DND-41 (cell line): ENCODE results near the gene EPC2.

Experiments used
- ATAC-seq: fragments of 200-7000 bp; cut with Tn5 transposase; 3 replicates; pipeline ENCODE4 v1.9.1; 2021; ENCODE audit warnings: low read depth; ENCODE audit not compliant: insufficient read depth
- DNase-seq: peaks from one replicate; pipeline ENCODE4 v3.0.0-alpha.2; 2020
- H2AFZ ChIP-seq: 2 replicates; pipeline ENCODE4 v1.6.0; 2012; ENCODE audit warnings: low read depth, low read length
- H3K27ac ChIP-seq: 2 replicates; pipeline ENCODE4 v1.5.1; 2012; ENCODE audit warnings: low read length, inconsistent platforms
- H3K27me3 ChIP-seq: fragments of 200-600 bp; sonication (generic); 2 replicates; pipeline ENCODE4 v1.6.0; 2012; ENCODE audit warnings: low read length, mild to moderate bottlenecking, inconsistent platforms; ENCODE audit not compliant: insufficient read depth, poor library complexity
- H3K36me3 ChIP-seq: 2 replicates; pipeline ENCODE4 v1.5.1; 2012; ENCODE audit warnings: low read length, inconsistent platforms; ENCODE audit not compliant: insufficient read depth
- H3K4me1 ChIP-seq: 2 replicates; pipeline ENCODE4 v1.5.1; 2012; ENCODE audit warnings: mild to moderate bottlenecking, low read length; ENCODE audit not compliant: insufficient read depth
- H3K4me2 ChIP-seq: 2 replicates; pipeline ENCODE4 v1.6.0; 2012; ENCODE audit warnings: mild to moderate bottlenecking, moderate library complexity, low read length, inconsistent platforms; ENCODE audit not compliant: insufficient read depth
- H3K4me3 ChIP-seq, 2 experiments: fragments of 200-600 bp in 1 of 2; shearing (Covaris generic) in 1 of 2; 2 replicates each; pipeline ENCODE4 v1.5.1; 2012 to 2016; ENCODE audit warnings: inconsistent platforms in 2 of 2, low read length in 2 of 2, mild to moderate bottlenecking in 2 of 2, low read depth in 1 of 2, moderate library complexity in 1 of 2
- H3K79me2 ChIP-seq: 2 replicates; pipeline ENCODE4 v1.6.0; 2012; ENCODE audit warnings: low read length, inconsistent platforms; ENCODE audit not compliant: insufficient read depth
- H3K9ac ChIP-seq: 2 replicates; pipeline ENCODE4 v1.6.0; 2012; ENCODE audit warnings: low read depth, mild to moderate bottlenecking, inconsistent platforms, low read length, moderate library complexity
- H3K9me3 ChIP-seq: 2 replicates; pipeline ENCODE4 v1.5.1; 2012; ENCODE audit warnings: low read length, moderate library complexity, mild to moderate bottlenecking, inconsistent platforms; ENCODE audit not compliant: insufficient read depth, severe bottlenecking
- H4K20me1 ChIP-seq: 2 replicates; pipeline ENCODE4 v1.6.0; 2012; ENCODE audit warnings: low read length; ENCODE audit not compliant: insufficient read depth
- EZH2 ChIP-seq: IDR thresholded peaks from 3 replicates; pipeline ENCODE4 v1.6.1; 2012; ENCODE audit warnings: borderline replicate concordance, low read depth, mild to moderate bottlenecking, moderate library complexity, low read length, inconsistent platforms; ENCODE audit not compliant: severe bottlenecking
- TF ChIP-seq, protein P1 (sequence below): IDR thresholded peaks from 2 replicates; pipeline ENCODE4 v1.5.1; 2012; ENCODE audit warnings: borderline replicate concordance, low read length, moderate library complexity, mild to moderate bottlenecking; ENCODE audit not compliant: poor library complexity, severe bottlenecking; ENCODE audit errors: extremely low read depth

Gene EPC2

DNA sequence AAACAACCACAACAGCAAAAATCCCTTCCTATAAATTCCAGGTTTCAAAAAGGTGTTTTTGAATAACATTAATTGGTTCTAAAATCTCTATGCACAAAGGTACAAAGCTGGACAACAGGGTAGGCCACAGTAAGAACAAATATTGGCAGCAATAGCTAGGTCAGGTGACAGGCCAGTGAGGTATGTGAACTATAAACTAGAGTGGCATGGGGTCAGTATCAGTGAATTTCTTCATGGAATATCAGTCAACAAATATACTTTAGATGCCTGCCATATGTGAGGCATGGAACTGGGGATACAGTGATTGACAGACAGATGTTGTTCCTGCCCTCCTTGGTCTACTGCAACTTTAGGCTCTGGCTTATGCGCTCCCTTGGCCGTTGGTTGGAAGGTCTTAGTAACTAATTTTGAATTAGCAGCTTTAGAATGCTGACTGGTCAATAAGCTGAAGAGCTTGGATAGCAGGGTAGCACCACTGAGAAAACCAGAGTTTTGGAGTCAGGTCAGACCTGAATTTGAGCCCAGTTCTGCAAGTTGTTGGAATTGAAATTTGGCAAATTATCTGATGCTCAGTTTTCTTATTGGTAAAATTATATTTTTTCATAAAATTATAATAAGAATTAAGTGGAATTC, 2.3 kb upstream of the EPC2 start:
- Histone ChIP-seq H3K9me3 (no peaks in the 10 kb centered on the region), H3K4me3 (no peak overlapping the region), H3K4me2 (no peak overlapping the region), H3K36me3 (no peaks in the 10 kb centered on the region; the same call in 1 of the 2 replicates), H3K9ac (no peak overlapping the region), H3K27me3 (peaks cover 34% of the 10 kb centered on the region), H2AFZ (no peak overlapping the region), H3K27ac (no peak overlapping the region), H3K4me1 (peaks cover 26% of the 10 kb centered on the region), H4K20me1 (peaks cover 16% of the 10 kb centered on the region), H3K79me2 (peaks cover 20% of the 10 kb centered on the region)
- TF ChIP-seq EZH2: no peak
- TF ChIP-seq, protein P1, sequence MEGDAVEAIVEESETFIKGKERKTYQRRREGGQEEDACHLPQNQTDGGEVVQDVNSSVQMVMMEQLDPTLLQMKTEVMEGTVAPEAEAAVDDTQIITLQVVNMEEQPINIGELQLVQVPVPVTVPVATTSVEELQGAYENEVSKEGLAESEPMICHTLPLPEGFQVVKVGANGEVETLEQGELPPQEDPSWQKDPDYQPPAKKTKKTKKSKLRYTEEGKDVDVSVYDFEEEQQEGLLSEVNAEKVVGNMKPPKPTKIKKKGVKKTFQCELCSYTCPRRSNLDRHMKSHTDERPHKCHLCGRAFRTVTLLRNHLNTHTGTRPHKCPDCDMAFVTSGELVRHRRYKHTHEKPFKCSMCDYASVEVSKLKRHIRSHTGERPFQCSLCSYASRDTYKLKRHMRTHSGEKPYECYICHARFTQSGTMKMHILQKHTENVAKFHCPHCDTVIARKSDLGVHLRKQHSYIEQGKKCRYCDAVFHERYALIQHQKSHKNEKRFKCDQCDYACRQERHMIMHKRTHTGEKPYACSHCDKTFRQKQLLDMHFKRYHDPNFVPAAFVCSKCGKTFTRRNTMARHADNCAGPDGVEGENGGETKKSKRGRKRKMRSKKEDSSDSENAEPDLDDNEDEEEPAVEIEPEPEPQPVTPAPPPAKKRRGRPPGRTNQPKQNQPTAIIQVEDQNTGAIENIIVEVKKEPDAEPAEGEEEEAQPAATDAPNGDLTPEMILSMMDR: no peak
- DNase-seq (no peak), ATAC-seq (no peak)

DNA sequence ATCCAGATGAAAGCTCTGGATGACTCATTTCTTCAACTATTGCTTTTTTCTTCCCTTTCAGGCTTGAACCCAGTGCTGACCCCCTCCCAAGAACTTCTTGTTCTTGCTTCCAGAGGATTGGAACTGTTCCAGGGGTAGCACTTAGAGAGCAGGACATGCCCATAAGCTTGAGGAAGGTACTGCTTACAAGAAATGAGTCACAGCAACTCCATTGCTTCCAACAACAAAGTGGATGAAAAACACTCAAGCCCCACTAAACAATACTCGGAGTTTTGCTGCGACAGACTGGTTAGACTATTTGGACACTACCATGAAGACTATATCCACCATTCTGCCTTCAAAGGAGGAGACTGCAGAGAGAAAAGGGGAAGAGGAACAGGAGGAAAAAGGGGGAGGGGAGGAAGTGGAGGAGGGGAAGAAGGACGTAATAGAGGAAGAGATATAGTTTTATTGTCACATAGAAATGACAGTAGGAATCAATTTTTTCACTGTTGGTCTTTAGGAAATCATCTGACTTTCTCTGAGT, 1.6 kb upstream of the EPC2 start:
- Histone ChIP-seq H3K36me3 (no peaks in the 10 kb centered on the region; the same call in 1 of the 2 replicates), H3K9ac (no peak overlapping the region), H3K4me3 (no peak overlapping the region), H3K27me3 (peaks cover 34% of the 10 kb centered on the region), H2AFZ (no peak overlapping the region), H3K4me2 (no peak overlapping the region), H3K79me2 (peaks cover 27% of the 10 kb centered on the region), H3K9me3 (no peaks in the 10 kb centered on the region), H3K27ac (no peak overlapping the region), H4K20me1 (peaks cover 20% of the 10 kb centered on the region), H3K4me1 (peaks cover 27% of the 10 kb centered on the region)
- no peak for TF ChIP-seq EZH2
- TF ChIP-seq, protein P1: no peak
- DNase-seq (no peak), ATAC-seq (no peak)

DNA sequence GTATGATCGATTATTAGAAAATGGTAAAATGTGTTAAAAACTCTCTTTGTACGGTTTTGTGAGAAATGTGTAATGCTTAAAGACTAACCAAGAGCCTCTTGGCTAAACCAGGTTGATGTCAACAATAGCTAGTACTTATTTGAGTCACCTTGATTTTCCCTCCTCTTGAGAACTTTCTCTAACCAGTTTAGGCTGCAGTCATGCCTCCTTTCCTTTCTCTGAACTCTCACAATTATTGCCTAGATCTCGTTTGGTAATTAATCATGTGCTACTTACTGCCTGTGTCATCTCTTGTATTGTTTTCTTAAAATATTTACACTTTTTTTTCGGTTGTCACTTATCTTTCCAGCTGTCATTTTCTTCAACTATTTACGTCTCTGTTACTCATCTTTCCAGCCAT, 1.1 kb upstream of the EPC2 start:
- TF ChIP-seq EZH2: no peak
- TF ChIP-seq, protein P1: no peak
- peaks cover 27% of the 10 kb centered on the region for H3K4me1 ChIP-seq
- DNase-seq (no peak), ATAC-seq (no peak)
- peak overlapping the region; percentile 94; the same call in 1 of the 2 replicates for H3K9ac ChIP-seq
- peaks cover 32% of the 10 kb centered on the region for H3K79me2 ChIP-seq
- peak overlapping the region in 1 of 2 experiments; percentile 81; a peak in 2 of 4 replicates for H3K4me3 ChIP-seq
- peak overlapping the region; percentile 99 for H2AFZ ChIP-seq
- H3K27me3 ChIP-seq: peaks cover 34% of the 10 kb centered on the region
- peak overlapping the region; percentile 99 for H3K4me2 ChIP-seq
- no peak overlapping the region for H3K27ac ChIP-seq
- peaks cover 24% of the 10 kb centered on the region for H4K20me1 ChIP-seq
- no peaks in the 10 kb centered on the region; the same call in 1 of the 2 replicates for H3K36me3 ChIP-seq
- no peaks in the 10 kb centered on the region for H3K9me3 ChIP-seq
